Pancreas (tissue), 10 donors: ENCODE measurements around the gene MYPN. TPM values are rescaled to one million over a fixed set of nuclear protein-coding genes. Genes with fewer than 3 reads are reported as not detected.
A peak's percentile ranks its signal among the peaks of the same experiment; 100 is the strongest.
"Not testable (repeated sequence)": the region's sequence is repeated elsewhere in the genome, so short reads cannot be mapped to it uniquely, and the experiment has no call there.

Experiments
- ATAC-seq, 4 donors: fragments of 200-7000 bp; cut with Tn5 transposase; one replicate each; pipeline versions ENCODE4 v1.8.0 to v1.9.1; 2020; ENCODE audit warnings: mild to moderate bottlenecking in 4 of 4, moderate library complexity in 4 of 4
- DNase-seq, 6 donors: peaks; one replicate each; pipeline ENCODE4 v3.0.0-alpha.2; 2020
- FAIRE-seq: peaks from 2 replicates; lab custom pipeline; 2012; peaks lifted over from hg19 to GRCh38; lab: Jason Lieb, UNC
- H3K27ac ChIP-seq, 4 donors: fragments of 200-600 bp; sonication (generic); 1 replicate in 3 of 4; 2 replicates in 1 of 4; pipeline versions ENCODE4 v1.5.0 to v1.8.0; 2020
- H3K27me3 ChIP-seq, 4 donors: fragments of 200-600 bp; one replicate each; pipeline ENCODE4 v1.8.0; 2021
- H3K36me3 ChIP-seq, 3 donors: fragments of 200-600 bp; sonication (generic) in 1 of 3; one replicate each; pipeline versions ENCODE4 v1.5.0 to v1.8.0; 2020 to 2021
- H3K4me1 ChIP-seq, 3 donors: fragments of 200-600 bp; one replicate each; pipeline ENCODE4 v1.8.0; 2021
- H3K4me3 ChIP-seq, 4 donors: fragments of 200-600 bp; sonication (generic) in 2 of 4; one replicate each; pipeline versions ENCODE4 v1.5.0 to v1.8.0; 2020 to 2021
- H3K9me3 ChIP-seq, 4 donors: fragments of 200-600 bp; one replicate each; pipeline ENCODE4 v1.8.0; 2021
- WGBS, 2 donors: extraction: QIAGEN DNeasy Blood & Tissue Kit; methylation state at CpG; one replicate each; pipeline ENCODE4 v1.1.7; 2013; 5-methylcytosine and 5-hydroxymethylcytosine counted together
- intact Hi-C, 3 donors: fragments of 100-400 bp; cut with DNase I; formaldehyde crosslinking; loops; one replicate each; pipeline versions ENCODE4 v1.11.1 to v1.14.2; 2022
- polyA plus RNA-seq, 2 donors: library from polyadenylated mRNA; stranded (reverse); fragments of 200-250 nt; gene quantifications; one replicate each; pipeline ENCODE4 v1.2.3, GENCODE V29; 2013
- total RNA-seq, 6 donors: library from RNA; stranded (reverse); fragmentation: NEBNext Ultra II Directional in 4 of 6; extraction: Animal tissue kit (Norgen Biotek cat#: 25700) in 4 of 6; gene quantifications; one replicate each; pipeline versions ENCODE4 v1.2.1 to v1.2.4, GENCODE V29; 2021 to 2023
- TF ChIP-seq, protein P1 (sequence below), 4 donors: fragments of 200-600 bp; sonication (generic) in 3 of 4; IDR thresholded peaks; one replicate each; pipeline versions ENCODE4 v1.5.0 to v1.8.0; 2021; ENCODE audit warnings: antibody characterized with exemption in 4 of 4
- donor health status: healthy with polysubstance abuse.
- donor health status: DM: no; HTN: no; CAD: no; lungs with moderate emphysema.
- donor health status: DM: no; HTN: no; CAD: no.
- donor health status: control.
- donor health status: control.
- donor health status: Bipolar disorder and iron deficiency.
- donor health status: DM: yes; HTN: yes; CAD: no.
- donor health status: DM: no; HTN: no; CAD: no.
- donor health status: DM: no; HTN: no; CAD: no.
- donor health status: DM: yes; HTN: yes; CAD: no.

MYPN gene
- total and polyA plus RNA-seq, 8 donors: 0.16 to 0.83 (median 0.37) TPM

DNA sequence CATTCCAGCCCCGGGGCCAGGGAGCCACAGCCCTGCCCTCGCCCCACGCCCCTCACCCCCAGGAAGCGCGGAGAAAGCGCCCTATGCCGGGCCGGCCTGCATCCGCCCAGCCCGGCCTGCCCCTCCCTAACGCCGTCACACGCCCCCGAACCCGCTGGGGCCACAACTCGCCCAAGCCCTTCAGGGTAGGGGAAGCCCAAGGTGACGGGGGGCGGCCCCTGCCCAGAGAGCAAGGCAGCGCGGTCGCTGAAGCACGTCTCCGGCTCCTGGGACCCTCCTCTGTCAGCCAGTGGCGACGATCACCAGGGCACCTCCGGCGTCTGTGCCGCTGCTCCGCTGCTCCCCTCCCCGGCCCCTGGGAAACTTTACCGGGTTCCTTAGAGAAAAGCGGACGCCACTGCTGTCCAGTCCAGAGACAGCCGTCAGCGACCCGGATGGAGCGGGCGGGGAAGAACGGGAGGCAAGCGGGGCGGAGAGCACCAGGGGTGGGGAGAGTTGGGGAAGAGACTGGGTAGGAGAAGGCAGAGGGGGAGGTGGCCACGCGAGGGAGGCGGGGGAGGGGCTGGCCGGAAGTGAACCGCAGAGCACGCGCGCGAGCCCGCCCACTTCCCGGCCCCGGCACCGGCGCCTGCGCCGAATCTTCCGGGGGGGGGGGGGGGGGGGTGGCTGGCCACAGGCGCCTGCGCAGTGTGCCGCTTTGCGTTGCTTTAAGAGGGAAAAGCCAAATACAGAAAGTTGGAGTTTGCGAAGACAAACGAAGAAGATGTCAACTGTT, 34.3 kb upstream of the MYPN start, which contains the start of gene HERC4:
Gene HERC4 (minus strand): TSS at position 509 of the 775 bp plus-strand sequence. CDS start 2,175 bp downstream, outside the sequence.
- no peaks in the 10 kb centered on the region for H3K9me3 ChIP-seq
- H3K36me3 ChIP-seq: no peaks in the 10 kb centered on the region
- peak within 1 kb of the TSS; percentile 66 to 98 (median 84) for H3K4me3 ChIP-seq
- WGBS, 2 donors: 0% methylated on average over 46 to 64 of the region's 64 CpGs
- TF ChIP-seq, protein P1, sequence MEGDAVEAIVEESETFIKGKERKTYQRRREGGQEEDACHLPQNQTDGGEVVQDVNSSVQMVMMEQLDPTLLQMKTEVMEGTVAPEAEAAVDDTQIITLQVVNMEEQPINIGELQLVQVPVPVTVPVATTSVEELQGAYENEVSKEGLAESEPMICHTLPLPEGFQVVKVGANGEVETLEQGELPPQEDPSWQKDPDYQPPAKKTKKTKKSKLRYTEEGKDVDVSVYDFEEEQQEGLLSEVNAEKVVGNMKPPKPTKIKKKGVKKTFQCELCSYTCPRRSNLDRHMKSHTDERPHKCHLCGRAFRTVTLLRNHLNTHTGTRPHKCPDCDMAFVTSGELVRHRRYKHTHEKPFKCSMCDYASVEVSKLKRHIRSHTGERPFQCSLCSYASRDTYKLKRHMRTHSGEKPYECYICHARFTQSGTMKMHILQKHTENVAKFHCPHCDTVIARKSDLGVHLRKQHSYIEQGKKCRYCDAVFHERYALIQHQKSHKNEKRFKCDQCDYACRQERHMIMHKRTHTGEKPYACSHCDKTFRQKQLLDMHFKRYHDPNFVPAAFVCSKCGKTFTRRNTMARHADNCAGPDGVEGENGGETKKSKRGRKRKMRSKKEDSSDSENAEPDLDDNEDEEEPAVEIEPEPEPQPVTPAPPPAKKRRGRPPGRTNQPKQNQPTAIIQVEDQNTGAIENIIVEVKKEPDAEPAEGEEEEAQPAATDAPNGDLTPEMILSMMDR (IDR thresholded peaks at IDR 0.05): no peak
- peak within 1 kb of the TSS; percentile 92 to 95 (median 93) for H3K27ac ChIP-seq
- no peak for FAIRE-seq
- intact Hi-C loops: no loop called here
- DNase-seq: peak; percentile 92 to 96 (median 94)
- H3K27me3 ChIP-seq: no peaks in the 10 kb centered on the region
- peaks cover 21 to 24% (median 23%) of the 10 kb centered on the region in 3 donors for H3K4me1 ChIP-seq
- ATAC-seq: peak; percentile 96 to 99 (median 98)

DNA sequence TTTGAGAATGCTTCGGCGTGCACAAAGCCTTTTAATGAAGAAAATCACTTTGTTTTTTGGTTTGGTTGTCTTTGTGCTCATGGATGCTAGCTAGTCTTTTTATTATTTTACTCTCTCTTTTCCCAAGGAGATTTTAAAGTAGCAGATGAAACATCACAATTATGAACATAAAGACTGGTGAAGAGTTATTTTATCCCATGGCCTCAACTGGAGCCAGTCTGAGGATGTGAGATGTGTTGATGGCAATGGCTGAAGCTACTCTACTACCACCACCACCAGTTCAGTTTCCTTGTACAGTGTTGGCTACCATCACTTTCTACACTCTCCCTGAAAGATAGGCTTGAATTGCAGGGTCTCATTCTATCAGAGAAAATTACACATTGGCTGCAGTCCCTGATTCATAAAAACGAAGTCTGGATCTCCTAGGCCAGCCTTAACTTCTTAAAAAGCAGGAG, 33.7 kb upstream of the MYPN start:
- TF ChIP-seq, protein P1 (IDR thresholded peaks at IDR 0.05): no peak
- WGBS, 2 donors: 29 to 30% methylated on average over 3 of the region's 3 CpGs
- Histone ChIP-seq H3K36me3 (no peaks in the 10 kb centered on the region), H3K4me1 (peaks cover 23 to 24% (median 24%) of the 10 kb centered on the region in 3 donors), H3K9me3 (no peaks in the 10 kb centered on the region), H3K27me3 (no peaks in the 10 kb centered on the region), H3K27ac (peak overlapping the region in 2 of 4 donors; percentile 92 to 95), H3K4me3 (peak overlapping the region in 2 of 4 donors; percentile 83 to 98)
- intact Hi-C loops: no loop called here
- no peak for FAIRE-seq
- DNase-seq: no peak
- no peak for ATAC-seq

DNA sequence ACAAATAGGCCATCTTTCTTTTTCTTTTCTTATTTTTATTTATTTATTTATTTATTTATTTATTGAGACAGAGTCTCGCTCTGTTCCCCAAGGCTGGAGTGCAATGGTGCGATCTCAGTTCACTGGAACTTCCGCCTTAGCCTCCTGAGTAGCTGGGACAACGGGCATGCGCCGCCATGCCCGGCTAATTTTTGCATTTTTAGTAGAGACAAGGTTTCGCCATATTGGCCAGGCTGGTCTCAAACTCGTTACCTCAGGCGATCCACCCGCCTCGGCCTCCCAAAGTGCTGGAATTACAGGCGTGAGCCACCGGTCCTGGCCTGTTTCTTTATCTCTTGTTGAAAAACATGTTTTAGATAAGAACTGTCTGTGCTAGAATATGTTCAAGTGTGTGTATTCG, 33.2 kb upstream of the MYPN start:
- H3K4me1 ChIP-seq: peaks cover 23 to 24% (median 24%) of the 10 kb centered on the region in 3 donors
- DNase-seq, FAIRE-seq, H3K4me3 ChIP-seq, H3K27ac ChIP-seq, H3K36me3 ChIP-seq, H3K27me3 ChIP-seq, H3K9me3 ChIP-seq, intact Hi-C loops, ATAC-seq: not testable (repeated sequence)
- 92 to 94% methylated on average over 15 of the region's 15 CpGs for WGBS, 2 donors

DNA sequence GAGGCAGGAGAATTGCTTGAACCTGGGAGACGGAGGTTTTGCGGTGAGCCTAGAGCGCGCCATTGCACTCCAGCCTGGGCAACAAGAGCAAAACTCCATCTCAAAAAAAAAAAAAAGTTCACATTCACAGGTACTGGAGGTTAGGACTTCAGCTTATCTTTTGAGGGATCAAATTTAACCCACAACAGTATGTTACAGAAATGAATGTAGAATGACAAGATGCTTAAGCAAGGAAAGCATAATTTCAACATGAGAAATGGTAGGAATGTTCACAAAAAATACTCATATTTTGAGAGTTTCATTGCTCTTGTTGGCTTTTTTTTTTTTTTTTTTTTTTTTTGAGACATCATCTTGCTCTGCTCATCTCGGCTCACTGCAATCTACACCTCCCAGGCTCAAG, 32.3 kb upstream of the MYPN start:
- TF ChIP-seq, protein P1 (IDR thresholded peaks at IDR 0.05): no peak
- DNase-seq (no peak), ATAC-seq (no peak), FAIRE-seq (no peak)
- H3K27ac ChIP-seq: no peak overlapping the region
- no peak overlapping the region for H3K4me3 ChIP-seq
- no peaks in the 10 kb centered on the region for H3K9me3 ChIP-seq
- 95 to 96% methylated on average over 5 of the region's 5 CpGs for WGBS, 2 donors
- intact Hi-C loops: no loop called here
- H3K27me3 ChIP-seq: no peaks in the 10 kb centered on the region
- no peaks in the 10 kb centered on the region for H3K36me3 ChIP-seq
- H3K4me1 ChIP-seq: peaks cover 17 to 23% (median 21%) of the 10 kb centered on the region in 3 donors

DNA sequence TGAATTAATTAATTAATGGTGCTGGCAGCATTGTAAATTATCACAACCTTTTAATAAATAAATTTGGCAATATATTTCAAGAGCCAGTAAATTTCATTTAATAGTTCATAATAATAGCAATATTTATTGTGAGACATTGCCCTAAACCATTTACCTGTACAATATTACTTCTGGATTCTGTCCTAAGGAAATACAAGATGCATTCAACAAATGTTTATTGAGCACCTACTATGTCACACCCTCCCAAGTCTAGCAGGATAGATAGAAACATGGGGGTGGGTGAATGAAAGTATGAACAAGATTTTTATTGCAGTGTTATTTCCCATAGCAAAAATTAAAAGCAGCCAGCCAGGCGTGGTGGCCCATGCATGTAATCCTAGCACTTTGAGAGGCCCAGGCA, 29.9 kb upstream of the MYPN start:
- WGBS, 2 donors: 100% methylated on average over 1 of the region's 1 CpG
- TF ChIP-seq, protein P1 (IDR thresholded peaks at IDR 0.05): no peak
- no peak for FAIRE-seq
- Histone ChIP-seq H3K36me3 (no peaks in the 10 kb centered on the region), H3K9me3 (no peaks in the 10 kb centered on the region), H3K27me3 (no peaks in the 10 kb centered on the region), H3K4me1 (peaks cover 4% of the 10 kb centered on the region in 3 donors), H3K27ac (no peak overlapping the region), H3K4me3 (no peak overlapping the region)
- ATAC-seq: no peak
- no peak for DNase-seq
- intact Hi-C loops: no loop called here
